GM12878 (cell line): ENCODE results near the gene IL11. TPM values are rescaled to one million over a fixed set of nuclear protein-coding genes. Genes with fewer than 3 reads are reported as not detected.
A peak's percentile ranks its signal among the peaks of the same experiment; 100 is the strongest.

Source experiments
- BMI1 ChIP-seq: fragments of 450-650 bp; IDR thresholded peaks from 2 replicates; pipeline ENCODE4 v1.6.1; 2016; ENCODE audit warnings: mild to moderate bottlenecking, moderate library complexity, borderline replicate concordance
- CEBPB ChIP-seq, 2 experiments: fragments of 150-350 bp in 1 of 2; IDR thresholded peaks; 2 replicates each; pipeline ENCODE4 v1.6.1; 2012 to 2014; ENCODE audit warnings: low read depth in 2 of 2, low read length in 2 of 2, borderline replicate concordance in 1 of 2, inconsistent platforms in 1 of 2
- PAX5 ChIP-seq: IDR thresholded peaks from 2 replicates; pipeline ENCODE4 v1.6.1; 2011; ENCODE audit warnings: low read depth, low read length, borderline replicate concordance
- PML ChIP-seq: IDR thresholded peaks from 2 replicates; pipeline ENCODE4 v1.6.1; 2012; ENCODE audit warnings: low read length, inconsistent platforms
- SUZ12 ChIP-seq: fragments of 200-600 bp; sonication (generic); IDR thresholded peaks from one replicate; pipeline ENCODE4 v1.6.1; 2018; ENCODE audit warnings: antibody characterized with exemption, mild to moderate bottlenecking; ENCODE audit not compliant: unreplicated experiment
- YY1 ChIP-seq: IDR thresholded peaks from 2 replicates; pipeline ENCODE4 v1.6.1; 2011; ENCODE audit warnings: low read depth, mild to moderate bottlenecking, low read length
- ZNF207 ChIP-seq: fragments of 450-650 bp; IDR thresholded peaks from 2 replicates; pipeline ENCODE4 v1.6.1; 2014; ENCODE audit warnings: antibody characterized with exemption, mild to moderate bottlenecking, borderline replicate concordance
- ZNF217 ChIP-seq: fragments of 450-650 bp; IDR thresholded peaks from 2 replicates; pipeline ENCODE4 v1.6.1; 2017; ENCODE audit warnings: antibody characterized with exemption, mild to moderate bottlenecking
- ZNF622 ChIP-seq: fragments of 450-650 bp; IDR thresholded peaks from 2 replicates; pipeline ENCODE4 v1.6.1; 2017; ENCODE audit warnings: mild to moderate bottlenecking, inconsistent platforms
- polyA plus RNA-seq, 11 experiments: library from polyadenylated mRNA; depleted of rRNA in 4 of 11; unstranded in 6 of 11; stranded (reverse) in 5 of 11; fragments of >200 nt; fragmentation: Nextera tagmentation in 4 of 11; fragmentation: Illumina TruSeq in 1 of 11; extraction: Ambion mirVana in 4 of 11; extraction: Trizol in 1 of 11; gene quantifications; 1 replicate in 1 of 11; 2 replicates in 10 of 11; pipeline versions ENCODE4 v1.2.1 to v1.2.3, GENCODE V29; 2011 to 2016; ENCODE audit warnings: inconsistent platforms in 2 of 11, missing spikeins in 2 of 11, low read depth in 1 of 11
- total RNA-seq, 4 experiments: library from RNA; depleted of rRNA in 3 of 4; stranded (reverse); fragments of >200 nt in 3 of 4; fragmentation: Illumina TruSeq in 1 of 4; extraction: Trizol in 1 of 4; gene quantifications; 2 replicates each; pipeline versions ENCODE4 v1.2.1 to v1.2.3, GENCODE V29; 2013 to 2021
- TF ChIP-seq, protein P1 (sequence below): fragments of 450-650 bp; formaldehyde crosslinking; IDR thresholded peaks from 2 replicates; pipeline ENCODE4 v1.4.0; 2022; ENCODE audit warnings: mild to moderate bottlenecking, moderate library complexity
- TF ChIP-seq, protein P2 (sequence below): fragments of 450-650 bp; conservative IDR thresholded peaks from 2 replicates; pipeline ENCODE4 v1.6.1; 2017; ENCODE audit warnings: mild to moderate bottlenecking, moderate library complexity
- TF ChIP-seq, protein P3 (sequence below): fragments of 450-650 bp; IDR thresholded peaks from 2 replicates; pipeline ENCODE4 v1.6.1; 2016; ENCODE audit warnings: mild to moderate bottlenecking, moderate library complexity, borderline replicate concordance
- TF ChIP-seq, protein P4 (sequence below): fragments of 450-650 bp; IDR thresholded peaks from 2 replicates; pipeline ENCODE4 v1.6.1; 2016; ENCODE audit warnings: mild to moderate bottlenecking

The IL11 gene
- total and polyA plus RNA-seq, 10 of the 15 experiments (the other 5 are each of a cell fraction or from before 2014, with no cell fraction given) = 0.15 TPM; not detected in 9

DNA sequence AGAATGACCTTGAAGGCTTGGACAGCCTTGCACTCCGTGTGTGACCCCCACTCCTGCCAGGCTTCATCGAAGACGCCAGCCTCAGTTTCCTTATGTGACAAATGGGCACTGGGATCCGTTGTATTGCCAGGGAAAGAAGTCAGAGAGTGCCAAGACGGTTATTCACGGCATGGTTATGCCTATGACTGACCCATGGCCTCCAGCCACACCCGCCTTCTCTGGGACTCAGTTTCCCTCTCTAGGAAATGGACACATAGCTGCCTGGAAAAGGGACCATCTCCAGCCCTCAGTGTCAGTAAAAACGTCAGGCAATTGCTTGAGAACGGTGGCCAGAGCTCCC, 38.2 kb upstream of the IL11 start (continued):
- TF ChIP-seq, protein P1, sequence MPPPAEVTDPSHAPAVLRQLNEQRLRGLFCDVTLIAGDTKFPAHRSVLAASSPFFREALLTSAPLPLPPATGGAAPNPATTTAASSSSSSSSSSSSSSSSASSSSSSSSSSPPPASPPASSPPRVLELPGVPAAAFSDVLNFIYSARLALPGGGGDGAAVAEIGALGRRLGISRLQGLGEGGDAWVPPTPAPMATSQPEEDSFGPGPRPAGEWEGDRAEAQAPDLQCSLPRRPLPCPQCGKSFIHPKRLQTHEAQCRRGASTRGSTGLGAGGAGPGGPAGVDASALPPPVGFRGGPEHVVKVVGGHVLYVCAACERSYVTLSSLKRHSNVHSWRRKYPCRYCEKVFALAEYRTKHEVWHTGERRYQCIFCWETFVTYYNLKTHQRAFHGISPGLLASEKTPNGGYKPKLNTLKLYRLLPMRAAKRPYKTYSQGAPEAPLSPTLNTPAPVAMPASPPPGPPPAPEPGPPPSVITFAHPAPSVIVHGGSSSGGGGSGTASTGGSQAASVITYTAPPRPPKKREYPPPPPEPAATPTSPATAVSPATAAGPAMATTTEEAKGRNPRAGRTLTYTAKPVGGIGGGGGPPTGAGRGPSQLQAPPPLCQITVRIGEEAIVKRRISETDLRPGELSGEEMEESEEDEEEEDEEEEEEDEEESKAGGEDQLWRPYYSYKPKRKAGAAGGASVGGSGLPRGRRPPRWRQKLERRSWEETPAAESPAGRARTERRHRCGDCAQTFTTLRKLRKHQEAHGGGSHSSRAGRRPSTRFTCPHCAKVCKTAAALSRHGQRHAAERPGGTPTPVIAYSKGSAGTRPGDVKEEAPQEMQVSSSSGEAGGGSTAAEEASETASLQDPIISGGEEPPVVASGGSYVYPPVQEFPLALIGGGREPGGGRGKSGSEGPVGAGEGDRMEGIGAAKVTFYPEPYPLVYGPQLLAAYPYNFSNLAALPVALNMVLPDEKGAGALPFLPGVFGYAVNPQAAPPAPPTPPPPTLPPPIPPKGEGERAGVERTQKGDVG (CRISPR knock-in tag) = no peak
- TF ChIP-seq, protein P2, sequence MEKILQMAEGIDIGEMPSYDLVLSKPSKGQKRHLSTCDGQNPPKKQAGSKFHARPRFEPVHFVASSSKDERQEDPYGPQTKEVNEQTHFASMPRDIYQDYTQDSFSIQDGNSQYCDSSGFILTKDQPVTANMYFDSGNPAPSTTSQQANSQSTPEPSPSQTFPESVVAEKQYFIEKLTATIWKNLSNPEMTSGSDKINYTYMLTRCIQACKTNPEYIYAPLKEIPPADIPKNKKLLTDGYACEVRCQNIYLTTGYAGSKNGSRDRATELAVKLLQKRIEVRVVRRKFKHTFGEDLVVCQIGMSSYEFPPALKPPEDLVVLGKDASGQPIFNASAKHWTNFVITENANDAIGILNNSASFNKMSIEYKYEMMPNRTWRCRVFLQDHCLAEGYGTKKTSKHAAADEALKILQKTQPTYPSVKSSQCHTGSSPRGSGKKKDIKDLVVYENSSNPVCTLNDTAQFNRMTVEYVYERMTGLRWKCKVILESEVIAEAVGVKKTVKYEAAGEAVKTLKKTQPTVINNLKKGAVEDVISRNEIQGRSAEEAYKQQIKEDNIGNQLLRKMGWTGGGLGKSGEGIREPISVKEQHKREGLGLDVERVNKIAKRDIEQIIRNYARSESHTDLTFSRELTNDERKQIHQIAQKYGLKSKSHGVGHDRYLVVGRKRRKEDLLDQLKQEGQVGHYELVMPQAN = 0 out of 2 replicates have a peak, but pooled peaks have one; percentile 24
- TF ChIP-seq ZNF622 (no peak), SUZ12 (no peak), ZNF217 (peak; percentile 79; the same call in 1 of the 2 replicates), ZNF207 (no peak), PML (no peak), YY1 (no peak), BMI1 (no peak), PAX5 (no peak), CEBPB (IDR thresholded peaks at IDR 0.05; ENCODE audit: borderline replicate concordance in 1 of 2, low read depth in 2 of 2, low read length in 2 of 2) (no peak)
- TF ChIP-seq, protein P3, sequence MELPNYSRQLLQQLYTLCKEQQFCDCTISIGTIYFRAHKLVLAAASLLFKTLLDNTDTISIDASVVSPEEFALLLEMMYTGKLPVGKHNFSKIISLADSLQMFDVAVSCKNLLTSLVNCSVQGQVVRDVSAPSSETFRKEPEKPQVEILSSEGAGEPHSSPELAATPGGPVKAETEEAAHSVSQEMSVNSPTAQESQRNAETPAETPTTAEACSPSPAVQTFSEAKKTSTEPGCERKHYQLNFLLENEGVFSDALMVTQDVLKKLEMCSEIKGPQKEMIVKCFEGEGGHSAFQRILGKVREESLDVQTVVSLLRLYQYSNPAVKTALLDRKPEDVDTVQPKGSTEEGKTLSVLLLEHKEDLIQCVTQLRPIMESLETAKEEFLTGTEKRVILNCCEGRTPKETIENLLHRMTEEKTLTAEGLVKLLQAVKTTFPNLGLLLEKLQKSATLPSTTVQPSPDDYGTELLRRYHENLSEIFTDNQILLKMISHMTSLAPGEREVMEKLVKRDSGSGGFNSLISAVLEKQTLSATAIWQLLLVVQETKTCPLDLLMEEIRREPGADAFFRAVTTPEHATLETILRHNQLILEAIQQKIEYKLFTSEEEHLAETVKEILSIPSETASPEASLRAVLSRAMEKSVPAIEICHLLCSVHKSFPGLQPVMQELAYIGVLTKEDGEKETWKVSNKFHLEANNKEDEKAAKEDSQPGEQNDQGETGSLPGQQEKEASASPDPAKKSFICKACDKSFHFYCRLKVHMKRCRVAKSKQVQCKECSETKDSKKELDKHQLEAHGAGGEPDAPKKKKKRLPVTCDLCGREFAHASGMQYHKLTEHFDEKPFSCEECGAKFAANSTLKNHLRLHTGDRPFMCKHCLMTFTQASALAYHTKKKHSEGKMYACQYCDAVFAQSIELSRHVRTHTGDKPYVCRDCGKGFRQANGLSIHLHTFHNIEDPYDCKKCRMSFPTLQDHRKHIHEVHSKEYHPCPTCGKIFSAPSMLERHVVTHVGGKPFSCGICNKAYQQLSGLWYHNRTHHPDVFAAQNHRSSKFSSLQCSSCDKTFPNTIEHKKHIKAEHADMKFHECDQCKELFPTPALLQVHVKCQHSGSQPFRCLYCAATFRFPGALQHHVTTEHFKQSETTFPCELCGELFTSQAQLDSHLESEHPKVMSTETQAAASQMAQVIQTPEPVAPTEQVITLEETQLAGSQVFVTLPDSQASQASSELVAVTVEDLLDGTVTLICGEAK = no peak
- TF ChIP-seq, protein P4, sequence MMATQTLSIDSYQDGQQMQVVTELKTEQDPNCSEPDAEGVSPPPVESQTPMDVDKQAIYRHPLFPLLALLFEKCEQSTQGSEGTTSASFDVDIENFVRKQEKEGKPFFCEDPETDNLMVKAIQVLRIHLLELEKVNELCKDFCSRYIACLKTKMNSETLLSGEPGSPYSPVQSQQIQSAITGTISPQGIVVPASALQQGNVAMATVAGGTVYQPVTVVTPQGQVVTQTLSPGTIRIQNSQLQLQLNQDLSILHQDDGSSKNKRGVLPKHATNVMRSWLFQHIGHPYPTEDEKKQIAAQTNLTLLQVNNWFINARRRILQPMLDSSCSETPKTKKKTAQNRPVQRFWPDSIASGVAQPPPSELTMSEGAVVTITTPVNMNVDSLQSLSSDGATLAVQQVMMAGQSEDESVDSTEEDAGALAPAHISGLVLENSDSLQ = no peak
- TF ChIP-seq, all 136 proteins: peak for 9
